Measurements from ENCODE around the gene MESP2.

MESP2 gene

DNA sequence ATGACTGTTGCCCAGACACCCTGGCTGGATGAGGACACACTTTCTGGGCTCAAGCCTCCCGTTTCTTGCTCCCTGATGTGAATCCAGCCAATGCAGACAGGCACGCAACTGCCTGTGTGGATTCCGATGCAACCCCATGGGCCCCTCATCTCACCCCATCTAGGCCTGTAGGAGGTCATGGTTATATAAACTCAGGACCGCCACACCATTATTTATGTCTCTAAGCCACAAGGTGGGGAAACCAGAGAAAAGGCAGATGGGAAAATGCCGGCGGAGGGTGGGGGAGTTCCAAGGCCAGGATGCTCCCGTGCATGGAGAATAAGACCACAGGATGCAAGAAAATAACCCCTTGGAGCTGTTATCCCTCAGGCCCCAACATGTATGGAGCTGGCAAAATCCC, 27.1 kb upstream of the MESP2 start:
- H3K4me3 ChIP-seq (replicated peaks; ENCODE audit: low read depth, low read length): no peak overlapping the region
- TF ChIP-seq, protein P1, sequence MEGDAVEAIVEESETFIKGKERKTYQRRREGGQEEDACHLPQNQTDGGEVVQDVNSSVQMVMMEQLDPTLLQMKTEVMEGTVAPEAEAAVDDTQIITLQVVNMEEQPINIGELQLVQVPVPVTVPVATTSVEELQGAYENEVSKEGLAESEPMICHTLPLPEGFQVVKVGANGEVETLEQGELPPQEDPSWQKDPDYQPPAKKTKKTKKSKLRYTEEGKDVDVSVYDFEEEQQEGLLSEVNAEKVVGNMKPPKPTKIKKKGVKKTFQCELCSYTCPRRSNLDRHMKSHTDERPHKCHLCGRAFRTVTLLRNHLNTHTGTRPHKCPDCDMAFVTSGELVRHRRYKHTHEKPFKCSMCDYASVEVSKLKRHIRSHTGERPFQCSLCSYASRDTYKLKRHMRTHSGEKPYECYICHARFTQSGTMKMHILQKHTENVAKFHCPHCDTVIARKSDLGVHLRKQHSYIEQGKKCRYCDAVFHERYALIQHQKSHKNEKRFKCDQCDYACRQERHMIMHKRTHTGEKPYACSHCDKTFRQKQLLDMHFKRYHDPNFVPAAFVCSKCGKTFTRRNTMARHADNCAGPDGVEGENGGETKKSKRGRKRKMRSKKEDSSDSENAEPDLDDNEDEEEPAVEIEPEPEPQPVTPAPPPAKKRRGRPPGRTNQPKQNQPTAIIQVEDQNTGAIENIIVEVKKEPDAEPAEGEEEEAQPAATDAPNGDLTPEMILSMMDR (IDR thresholded peaks at IDR 0.05; ENCODE audit: low read depth, low read length, missing control alignments): no peak
- DNase-seq (ENCODE audit: extremely low read depth, low read depth): no peak

DNA sequence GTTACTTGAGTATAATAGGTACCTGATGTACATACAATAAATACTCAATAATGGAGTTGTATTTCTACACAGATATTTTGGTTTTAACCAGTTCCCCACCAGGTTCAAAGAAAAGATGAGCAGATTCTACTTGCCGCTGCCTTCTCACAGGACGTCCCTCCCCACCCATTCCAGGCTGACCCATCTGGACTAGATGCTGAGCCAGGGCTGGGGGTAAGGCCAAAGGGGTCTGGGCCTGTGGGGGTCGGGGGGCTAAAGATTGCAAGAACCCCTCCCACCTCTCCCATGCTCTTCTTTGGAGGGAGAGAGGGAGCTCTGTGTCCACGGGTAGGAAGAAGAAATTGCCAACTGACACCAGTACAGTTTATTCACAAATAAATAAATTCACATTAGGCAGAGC, 26.6 kb upstream of the MESP2 start:
- no peak overlapping the region for H3K4me3 ChIP-seq (replicated peaks; ENCODE audit: low read depth, low read length)
- no peak for DNase-seq (ENCODE audit: extremely low read depth, low read depth)
- TF ChIP-seq, protein P1 (IDR thresholded peaks at IDR 0.05; ENCODE audit: low read depth, low read length, missing control alignments): no peak

DNA sequence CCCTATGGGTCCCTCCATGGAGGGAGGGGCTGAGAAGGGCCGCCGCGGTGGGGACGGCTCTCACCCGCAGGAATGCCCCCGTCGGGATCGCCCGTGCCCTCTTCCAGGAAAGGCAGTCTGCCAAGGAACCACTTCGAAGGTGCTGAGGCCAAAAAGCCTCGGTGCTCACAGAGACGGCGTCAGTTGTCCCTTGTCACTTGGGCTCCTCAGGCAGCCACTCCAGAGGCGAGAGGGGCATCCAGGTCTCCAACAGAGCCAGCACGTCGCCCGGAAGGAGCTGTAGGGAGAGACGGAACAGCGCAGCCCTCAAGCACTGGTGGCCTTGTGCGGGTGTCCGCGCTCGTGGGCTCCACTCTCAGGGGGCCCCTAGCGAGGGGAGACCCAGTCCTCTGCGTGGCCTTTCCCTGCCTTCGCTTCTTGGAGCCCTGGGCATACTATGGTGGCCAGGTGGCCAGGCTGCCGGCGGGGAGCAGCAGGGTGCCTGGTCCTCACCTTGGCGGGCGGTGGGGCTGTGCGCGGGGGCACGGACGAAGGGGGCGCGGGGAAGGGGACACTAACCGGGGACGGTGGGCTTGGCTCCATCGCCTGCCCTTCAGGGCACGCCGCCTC, 26.1 kb upstream of the MESP2 start:
- TF ChIP-seq, protein P1 (IDR thresholded peaks at IDR 0.05; ENCODE audit: low read depth, low read length, missing control alignments): no peak

DNA sequence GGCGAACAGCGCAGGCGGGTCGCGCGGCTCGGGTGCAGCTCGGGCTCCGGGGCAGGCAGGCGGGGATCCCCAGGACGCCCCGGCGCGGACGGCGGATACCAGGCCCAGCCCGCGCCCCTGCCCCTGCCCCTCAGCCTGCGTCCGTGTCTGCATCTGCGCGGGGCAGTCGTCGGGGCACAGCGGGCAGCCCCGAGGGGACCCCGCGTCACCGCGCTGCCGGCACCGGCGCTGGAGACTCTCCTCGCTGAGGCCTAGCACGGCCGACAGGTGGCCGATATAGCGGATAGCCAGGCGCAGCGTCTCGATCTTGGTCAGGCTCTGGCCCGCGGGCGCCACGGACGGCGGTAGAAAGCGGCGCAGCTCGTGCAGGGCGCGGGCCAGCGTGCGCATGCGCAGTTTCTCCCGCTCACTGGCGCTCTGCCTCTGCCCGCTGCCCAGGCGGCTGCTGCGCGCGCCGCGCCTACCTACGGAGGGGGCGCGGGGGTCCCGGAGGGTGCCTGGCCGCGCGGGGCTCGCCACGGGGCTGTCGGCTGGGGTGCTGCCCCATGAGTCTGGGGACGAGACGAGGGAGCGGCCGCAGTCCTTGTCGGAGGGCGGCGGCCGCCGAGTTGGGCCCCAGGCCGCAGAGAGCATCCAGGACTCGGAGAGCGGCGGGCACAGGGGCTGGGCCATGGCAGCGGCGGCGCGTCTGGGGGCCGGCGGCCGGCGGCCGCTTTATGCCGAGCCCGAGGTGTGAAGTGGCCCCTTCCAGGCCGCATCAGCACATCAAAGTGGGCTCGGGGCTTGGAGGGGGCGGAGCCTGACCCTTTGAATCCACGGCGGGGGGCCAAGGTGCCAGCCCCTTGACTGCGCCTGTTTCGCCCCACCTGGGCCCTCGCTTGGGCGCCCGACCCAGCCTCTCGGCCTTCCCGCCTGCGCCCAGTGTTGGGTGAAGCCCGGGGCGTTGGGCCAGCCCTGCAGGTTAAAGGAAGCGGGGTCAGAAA, 25.3 kb upstream of the MESP2 start, which contains the start of gene MESP1:
MESP1 (minus strand) TSS at position 690 of the 983 bp plus-strand sequence; CDS start at position 672, 18 bp downstream.
- DNase-seq (ENCODE audit: extremely low read depth, low read depth): peak; percentile 56
- H3K4me3 ChIP-seq (replicated peaks; ENCODE audit: low read depth, low read length): peak within 1 kb of the TSS; percentile 47
- TF ChIP-seq, protein P1 (IDR thresholded peaks at IDR 0.05; ENCODE audit: low read depth, low read length, missing control alignments): peak; percentile 51

More for the DNA sequence above, 26.1 kb upstream of the MESP2 start:
- peak overlapping the region; percentile 47 for H3K4me3 ChIP-seq (replicated peaks; ENCODE audit: low read depth, low read length)
- DNase-seq (ENCODE audit: extremely low read depth, low read depth): no peak

DNA sequence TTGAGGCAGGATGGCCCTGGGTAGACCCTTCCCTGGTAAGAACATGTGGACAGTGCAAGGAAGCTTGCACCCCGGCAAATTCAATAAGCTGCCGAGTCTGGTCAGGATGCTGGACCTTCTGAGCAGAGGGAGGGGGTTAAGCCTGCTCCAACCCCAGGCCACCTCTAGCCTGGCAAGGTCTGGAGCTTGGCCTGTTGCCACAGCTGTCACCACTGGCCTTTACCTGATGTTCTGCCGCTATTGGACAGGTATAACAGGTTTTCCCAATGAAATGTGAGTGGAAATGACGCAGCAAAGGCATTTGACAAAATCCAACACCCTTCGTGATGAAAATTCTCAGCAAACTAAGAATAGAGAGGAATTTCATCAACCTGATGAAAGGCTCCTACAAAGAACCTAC, 24.4 kb upstream of the MESP2 start:
- DNase-seq (ENCODE audit: extremely low read depth, low read depth): no peak
- H3K4me3 ChIP-seq (replicated peaks; ENCODE audit: low read depth, low read length): no peak overlapping the region
- TF ChIP-seq, protein P1 (IDR thresholded peaks at IDR 0.05; ENCODE audit: low read depth, low read length, missing control alignments): no peak

DNA sequence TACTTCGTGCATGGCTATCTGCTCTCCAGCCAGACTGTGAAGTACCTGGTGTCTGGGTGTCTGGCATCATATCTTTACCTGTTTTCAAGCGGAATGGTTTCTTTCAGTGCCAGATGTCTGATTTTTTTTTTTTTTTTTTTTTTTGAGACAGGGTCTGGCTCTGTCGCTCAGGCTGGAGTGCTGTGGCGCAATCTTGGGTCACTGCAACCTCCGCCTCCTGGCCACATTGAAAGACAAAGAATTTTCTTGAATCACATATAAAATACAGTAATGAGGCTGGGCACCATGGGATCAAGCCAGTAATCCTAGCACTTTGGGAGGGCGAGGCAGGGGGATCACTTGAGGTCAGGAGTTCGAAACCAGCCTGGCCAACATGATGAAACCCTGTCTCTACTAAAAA, 22.3 kb upstream of the MESP2 start:
- DNase-seq (ENCODE audit: extremely low read depth, low read depth): no peak
- no peak overlapping the region for H3K4me3 ChIP-seq (replicated peaks; ENCODE audit: low read depth, low read length)
- TF ChIP-seq, protein P1 (IDR thresholded peaks at IDR 0.05; ENCODE audit: low read depth, low read length, missing control alignments): no peak

All from HFF-Myc (cell line).